K562 treated with DMSO at 1 percent for 48 hours (cell line): ENCODE measurements around the gene GYPC. TPM values are rescaled to one million over a fixed set of nuclear protein-coding genes. Genes with fewer than 3 reads are reported as not detected.

Experiments used
- total RNA-seq: library from RNA; unstranded; fragments of 300-600 nt; gene quantifications from 2 replicates; pipeline ENCODE4 v1.2.3, GENCODE V29; 2022; ENCODE audit warnings: low replicate concordance; ENCODE audit errors: extremely low read depth

GYPC gene
- total RNA-seq: not detected in 2 replicates

GRCh38 chr2:126655500-126656430 lies at the start of gene GYPC:
Gene GYPC (plus strand): TSS chr2:126656158. CDS start chr2:126656264, 106 bp downstream.

Other genes starting within 250 kb of the GYPC start
- gene TEX51, start 242.7 kb downstream of the GYPC start, total RNA-seq: not detected in 2 replicates